Measurements from ENCODE around the gene IL1RL2.

GRCh38 chr2:102141011-102141943 lies 45.5 kb upstream of the IL1RL2 start:
- TF ChIP-seq POLR2AphosphoS5 (IDR thresholded peaks at IDR 0.05; ENCODE audit: low read depth, low read length) (no peak), SIN3A (IDR thresholded peaks at IDR 0.05; ENCODE audit: borderline replicate concordance, insufficient read depth, low read length) (no peak)
- TF ChIP-seq, protein P1, sequence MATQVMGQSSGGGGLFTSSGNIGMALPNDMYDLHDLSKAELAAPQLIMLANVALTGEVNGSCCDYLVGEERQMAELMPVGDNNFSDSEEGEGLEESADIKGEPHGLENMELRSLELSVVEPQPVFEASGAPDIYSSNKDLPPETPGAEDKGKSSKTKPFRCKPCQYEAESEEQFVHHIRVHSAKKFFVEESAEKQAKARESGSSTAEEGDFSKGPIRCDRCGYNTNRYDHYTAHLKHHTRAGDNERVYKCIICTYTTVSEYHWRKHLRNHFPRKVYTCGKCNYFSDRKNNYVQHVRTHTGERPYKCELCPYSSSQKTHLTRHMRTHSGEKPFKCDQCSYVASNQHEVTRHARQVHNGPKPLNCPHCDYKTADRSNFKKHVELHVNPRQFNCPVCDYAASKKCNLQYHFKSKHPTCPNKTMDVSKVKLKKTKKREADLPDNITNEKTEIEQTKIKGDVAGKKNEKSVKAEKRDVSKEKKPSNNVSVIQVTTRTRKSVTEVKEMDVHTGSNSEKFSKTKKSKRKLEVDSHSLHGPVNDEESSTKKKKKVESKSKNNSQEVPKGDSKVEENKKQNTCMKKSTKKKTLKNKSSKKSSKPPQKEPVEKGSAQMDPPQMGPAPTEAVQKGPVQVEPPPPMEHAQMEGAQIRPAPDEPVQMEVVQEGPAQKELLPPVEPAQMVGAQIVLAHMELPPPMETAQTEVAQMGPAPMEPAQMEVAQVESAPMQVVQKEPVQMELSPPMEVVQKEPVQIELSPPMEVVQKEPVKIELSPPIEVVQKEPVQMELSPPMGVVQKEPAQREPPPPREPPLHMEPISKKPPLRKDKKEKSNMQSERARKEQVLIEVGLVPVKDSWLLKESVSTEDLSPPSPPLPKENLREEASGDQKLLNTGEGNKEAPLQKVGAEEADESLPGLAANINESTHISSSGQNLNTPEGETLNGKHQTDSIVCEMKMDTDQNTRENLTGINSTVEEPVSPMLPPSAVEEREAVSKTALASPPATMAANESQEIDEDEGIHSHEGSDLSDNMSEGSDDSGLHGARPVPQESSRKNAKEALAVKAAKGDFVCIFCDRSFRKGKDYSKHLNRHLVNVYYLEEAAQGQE (IDR thresholded peaks at IDR 0.05; ENCODE audit: insufficient read depth in 1 of 2, low read depth in 2 of 2, low read length in 2 of 2) = no peak

Data from PFSK-1 (cell line).